Gastrocnemius medialis (tissue), 4 donors: ENCODE measurements around the gene UGT1A10. TPM values are rescaled to one million over a fixed set of nuclear protein-coding genes. Genes with fewer than 3 reads are reported as not detected.
"Not testable (repeated sequence)": the region's sequence is repeated elsewhere in the genome, so short reads cannot be mapped to it uniquely, and the experiment has no call there.

Experiments used
- ATAC-seq, 2 donors: fragments of 150-250 bp; one replicate each; pipeline ENCODE4 v1.9.1; 2016
- DNase-seq, 2 donors: peaks; one replicate each; pipeline ENCODE4 v3.0.0-alpha.2; 2019
- H3K27ac ChIP-seq, 4 donors: fragments of 200-600 bp; sonication (generic); 1 replicate in 1 of 4; 2 replicates in 3 of 4; pipeline ENCODE4 v1.5.1; 2016 to 2018; ENCODE audit warnings: mild to moderate bottlenecking in 2 of 4, moderate library complexity in 1 of 4
- H3K27me3 ChIP-seq, 3 donors: fragments of 200-600 bp; sonication (generic) in 2 of 3; 1 replicate in 1 of 3; 2 replicates in 2 of 3; pipeline versions ENCODE4 v1.5.1 to v1.6.0; 2016 to 2019; ENCODE audit warnings: mild to moderate bottlenecking in 1 of 3, moderate library complexity in 1 of 3
- H3K36me3 ChIP-seq, 2 donors: fragments of 200-600 bp; sonication (generic) in 1 of 2; one replicate each; pipeline ENCODE4 v1.5.1; 2017 to 2018
- H3K4me1 ChIP-seq, 2 donors: fragments of 200-600 bp; sonication (generic) in 1 of 2; one replicate each; pipeline ENCODE4 v1.5.1; 2016 to 2017; ENCODE audit warnings: mild to moderate bottlenecking in 2 of 2
- H3K4me3 ChIP-seq, 4 donors: fragments of 200-600 bp; sonication (generic) in 3 of 4; 1 replicate in 1 of 4; 2 replicates in 3 of 4; pipeline ENCODE4 v1.5.1; 2016 to 2019; ENCODE audit warnings: mild to moderate bottlenecking in 2 of 4
- H3K9me3 ChIP-seq, 3 donors: fragments of 200-600 bp; sonication (generic) in 2 of 3; 1 replicate in 1 of 3; 2 replicates in 2 of 3; pipeline ENCODE4 v1.5.1; 2016 to 2019
- POLR2A ChIP-seq, 2 donors: fragments of 450-650 bp; IDR thresholded peaks; one replicate each; pipeline ENCODE4 v1.6.1; 2017; ENCODE audit warnings: antibody characterized with exemption in 2 of 2, mild to moderate bottlenecking in 2 of 2, moderate library complexity in 2 of 2
- in situ Hi-C, 4 donors: fragments of 200-750 bp; cut with MboI; loops; one replicate each; pipeline versions ENCODE4 v1.15.0 to v1.8.0; 2017; ENCODE audit warnings: low sequenced_read_pairs in 4 of 4
- intact Hi-C: fragments of 100-400 bp; cut with DNase I; formaldehyde crosslinking; loops from one replicate; pipeline ENCODE4 v1.15.1; 2023; ENCODE audit warnings: low total_unique reads
- total RNA-seq, 4 donors: library from RNA; depleted of rRNA; stranded (reverse); fragments of >200 nt; gene quantifications; one replicate each; pipeline versions ENCODE4 v1.1.0 to v1.2.3, GENCODE V29; 2016
- TF ChIP-seq, protein P1 (sequence below), 5 experiments: fragments of 450-650 bp in 3 of 5; fragments of 200-600 bp in 2 of 5; sonication (generic) in 2 of 5; IDR thresholded peaks in 4 of 5; conservative IDR thresholded peaks in 1 of 5; 1 replicate in 4 of 5; 2 replicates in 1 of 5; pipeline ENCODE4 v1.5.1; 2016 to 2019; ENCODE audit warnings: antibody characterized with exemption in 5 of 5, mild to moderate bottlenecking in 3 of 5, moderate library complexity in 3 of 5

Gene UGT1A10
- total RNA-seq, 4 donors from 2014 or later = 0.12 TPM; not detected in 3

DNA sequence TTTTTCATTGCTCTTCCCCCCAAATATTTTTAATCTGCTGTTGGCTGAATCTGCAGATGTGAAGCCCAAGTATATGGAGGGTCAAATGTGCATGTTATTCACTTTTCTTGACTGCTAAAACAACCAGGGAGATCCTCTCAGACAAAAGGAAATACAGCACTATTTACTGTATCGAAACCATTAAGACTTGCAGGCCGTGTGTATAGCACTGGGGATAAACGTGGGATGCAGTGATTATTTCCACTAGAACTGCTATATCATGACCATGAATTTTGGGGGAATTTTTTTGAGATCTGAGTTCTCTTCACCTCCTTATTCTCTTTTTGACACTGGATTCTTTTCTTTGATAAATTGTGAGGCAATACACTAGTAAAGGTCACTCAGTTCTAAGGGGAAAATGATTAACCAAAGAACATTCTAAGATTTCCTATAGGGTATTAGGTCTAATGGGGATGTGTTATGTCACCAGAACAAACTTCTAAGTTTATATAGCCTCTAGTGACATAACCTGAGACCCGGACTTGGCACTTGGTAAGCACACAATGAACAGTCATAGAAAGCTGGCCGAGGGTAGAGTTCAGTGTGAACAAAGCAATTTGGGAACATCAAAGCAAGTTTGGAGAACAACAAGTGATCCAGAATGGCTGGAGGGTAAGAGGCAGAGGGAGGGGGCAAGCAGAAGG is 109.0 kb downstream of the UGT1A10 start:
- H3K27me3 ChIP-seq = no peaks in the 10 kb centered on the region
- intact Hi-C loops = no loop called here
- DNase-seq (no peak), ATAC-seq (no peak)
- in situ Hi-C loops = no loop called here
- no peak overlapping the region for H3K27ac ChIP-seq
- H3K9me3 ChIP-seq = no peaks in the 10 kb centered on the region
- H3K4me1 ChIP-seq = no peaks in the 10 kb centered on the region
- H3K4me3 ChIP-seq = no peak overlapping the region
- no peaks in the 10 kb centered on the region for H3K36me3 ChIP-seq
- no peak for TF ChIP-seq POLR2A (IDR thresholded peaks at IDR 0.05)
- TF ChIP-seq, protein P1, sequence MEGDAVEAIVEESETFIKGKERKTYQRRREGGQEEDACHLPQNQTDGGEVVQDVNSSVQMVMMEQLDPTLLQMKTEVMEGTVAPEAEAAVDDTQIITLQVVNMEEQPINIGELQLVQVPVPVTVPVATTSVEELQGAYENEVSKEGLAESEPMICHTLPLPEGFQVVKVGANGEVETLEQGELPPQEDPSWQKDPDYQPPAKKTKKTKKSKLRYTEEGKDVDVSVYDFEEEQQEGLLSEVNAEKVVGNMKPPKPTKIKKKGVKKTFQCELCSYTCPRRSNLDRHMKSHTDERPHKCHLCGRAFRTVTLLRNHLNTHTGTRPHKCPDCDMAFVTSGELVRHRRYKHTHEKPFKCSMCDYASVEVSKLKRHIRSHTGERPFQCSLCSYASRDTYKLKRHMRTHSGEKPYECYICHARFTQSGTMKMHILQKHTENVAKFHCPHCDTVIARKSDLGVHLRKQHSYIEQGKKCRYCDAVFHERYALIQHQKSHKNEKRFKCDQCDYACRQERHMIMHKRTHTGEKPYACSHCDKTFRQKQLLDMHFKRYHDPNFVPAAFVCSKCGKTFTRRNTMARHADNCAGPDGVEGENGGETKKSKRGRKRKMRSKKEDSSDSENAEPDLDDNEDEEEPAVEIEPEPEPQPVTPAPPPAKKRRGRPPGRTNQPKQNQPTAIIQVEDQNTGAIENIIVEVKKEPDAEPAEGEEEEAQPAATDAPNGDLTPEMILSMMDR (IDR thresholded peaks at IDR 0.05 in 4 of 5, conservative IDR thresholded peaks at IDR 0.05 in 1 of 5) = no peak

DNA sequence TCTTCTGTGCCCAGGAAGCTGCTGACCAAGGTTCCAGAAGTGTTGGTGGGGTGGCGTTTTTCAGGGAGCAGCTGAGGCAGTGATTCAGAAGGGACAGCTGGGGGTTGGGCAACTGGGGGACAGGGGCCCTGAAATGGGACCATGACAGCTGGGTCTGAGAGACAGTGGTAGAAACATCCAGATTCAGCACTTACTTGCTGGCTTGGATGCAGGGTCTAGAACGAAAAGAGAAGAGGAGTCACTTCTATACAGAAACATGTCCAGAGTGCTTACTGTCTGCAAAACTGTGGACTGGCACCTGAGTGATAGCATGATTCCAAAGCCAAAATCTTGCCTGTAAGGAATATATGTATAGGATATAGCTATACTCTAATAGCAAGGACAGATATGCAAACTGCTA is 109.6 kb downstream of the UGT1A10 start:
- H3K4me1 ChIP-seq, ATAC-seq, H3K4me3 ChIP-seq, H3K27me3 ChIP-seq, H3K27ac ChIP-seq, H3K9me3 ChIP-seq, in situ Hi-C loops, DNase-seq, intact Hi-C loops, H3K36me3 ChIP-seq: not testable (repeated sequence)

DNA sequence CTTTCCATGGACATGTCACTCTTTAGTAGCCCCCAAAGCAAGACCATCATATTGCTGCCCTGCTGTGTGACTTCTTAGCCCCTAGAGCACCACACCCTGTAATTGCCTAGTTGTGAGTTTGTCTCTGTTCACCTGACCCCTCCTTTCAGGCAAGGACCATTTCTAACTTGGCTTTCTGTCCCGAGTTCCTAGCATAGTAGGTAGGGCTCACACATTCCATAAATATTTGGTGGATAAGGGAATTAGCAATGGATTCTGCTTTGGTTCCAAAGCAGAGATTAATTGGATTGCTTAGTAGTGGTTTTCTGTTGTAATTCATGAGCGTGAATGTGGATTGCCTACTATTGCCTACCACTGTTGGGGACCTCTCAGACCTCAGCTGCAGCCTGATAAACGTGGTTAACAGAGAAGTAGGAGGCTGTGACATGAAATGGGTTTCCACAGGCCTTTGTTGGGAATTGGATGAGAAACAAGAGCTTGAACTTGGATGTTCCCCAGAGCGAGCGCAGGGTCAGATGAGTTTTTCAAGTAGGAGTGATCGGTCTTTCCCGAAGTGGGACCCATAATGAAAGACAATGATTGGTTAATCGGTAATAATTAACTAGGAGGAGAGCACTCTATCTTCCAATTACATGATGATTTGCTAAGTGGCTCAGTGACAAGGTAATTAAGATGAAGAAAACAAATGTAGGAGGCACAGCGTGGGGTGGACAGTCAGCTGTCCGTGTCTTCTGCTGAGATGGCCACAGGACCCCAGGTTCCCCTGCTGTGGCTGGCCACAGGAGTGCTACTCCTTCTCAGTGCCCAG is 110.4 kb downstream of the UGT1A10 start:
- intact Hi-C loops = no loop called here
- ATAC-seq (no peak), DNase-seq (no peak)
- no peak overlapping the region for H3K27ac ChIP-seq
- TF ChIP-seq POLR2A (IDR thresholded peaks at IDR 0.05) = no peak
- TF ChIP-seq, protein P1 (IDR thresholded peaks at IDR 0.05 in 4 of 5, conservative IDR thresholded peaks at IDR 0.05 in 1 of 5) = no peak
- H3K27me3 ChIP-seq = no peaks in the 10 kb centered on the region
- in situ Hi-C loops = no loop called here
- H3K36me3 ChIP-seq = no peaks in the 10 kb centered on the region
- H3K4me3 ChIP-seq = no peak overlapping the region
- H3K9me3 ChIP-seq = no peaks in the 10 kb centered on the region
- H3K4me1 ChIP-seq = no peaks in the 10 kb centered on the region

DNA sequence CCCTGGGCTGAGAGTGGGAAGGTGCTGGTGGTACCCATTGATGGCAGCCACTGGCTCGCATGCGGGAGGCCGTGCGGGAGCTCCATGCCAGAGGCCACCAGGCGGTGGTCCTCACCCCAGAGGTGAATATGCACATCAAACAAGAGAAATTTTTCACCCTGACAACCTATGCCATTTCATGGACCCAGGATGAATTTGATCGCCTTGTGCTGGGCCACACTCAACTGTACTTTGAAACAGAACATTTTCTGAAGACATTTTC is 111.0 kb downstream of the UGT1A10 start:
- H3K4me3 ChIP-seq = no peak overlapping the region
- no peaks in the 10 kb centered on the region for H3K36me3 ChIP-seq
- DNase-seq = no peak
- H3K9me3 ChIP-seq = no peaks in the 10 kb centered on the region
- in situ Hi-C loops = no loop called here
- TF ChIP-seq, protein P1 (IDR thresholded peaks at IDR 0.05 in 4 of 5, conservative IDR thresholded peaks at IDR 0.05 in 1 of 5) = no peak
- no peak for TF ChIP-seq POLR2A (IDR thresholded peaks at IDR 0.05)
- H3K27me3 ChIP-seq = no peaks in the 10 kb centered on the region
- no peak for ATAC-seq
- no peaks in the 10 kb centered on the region for H3K4me1 ChIP-seq
- H3K27ac ChIP-seq = no peak overlapping the region
- intact Hi-C loops = no loop called here

DNA sequence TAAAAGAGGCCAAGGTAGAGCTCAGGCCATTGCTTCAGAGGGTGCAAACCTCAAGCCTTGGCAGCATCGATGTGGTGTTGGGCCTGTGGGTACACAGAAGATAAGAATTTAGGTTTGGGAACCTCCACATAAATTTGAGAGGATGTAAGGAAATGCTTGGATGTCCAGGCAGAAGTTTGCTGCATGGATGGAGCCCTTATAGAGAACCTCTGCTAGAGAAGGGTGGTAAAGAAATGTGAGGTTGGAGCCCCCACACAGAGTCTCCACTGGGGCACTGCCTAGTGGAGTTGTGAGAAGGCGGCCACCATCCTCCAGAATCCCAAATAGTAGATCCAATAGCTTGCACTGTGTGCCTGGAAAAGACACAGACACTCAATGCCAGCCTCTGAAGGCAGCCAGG is 114.4 kb downstream of the UGT1A10 start:
- DNase-seq, ATAC-seq, H3K27ac ChIP-seq, intact Hi-C loops, H3K4me1 ChIP-seq, in situ Hi-C loops, H3K27me3 ChIP-seq, H3K36me3 ChIP-seq, H3K4me3 ChIP-seq, H3K9me3 ChIP-seq: not testable (repeated sequence)

DNA sequence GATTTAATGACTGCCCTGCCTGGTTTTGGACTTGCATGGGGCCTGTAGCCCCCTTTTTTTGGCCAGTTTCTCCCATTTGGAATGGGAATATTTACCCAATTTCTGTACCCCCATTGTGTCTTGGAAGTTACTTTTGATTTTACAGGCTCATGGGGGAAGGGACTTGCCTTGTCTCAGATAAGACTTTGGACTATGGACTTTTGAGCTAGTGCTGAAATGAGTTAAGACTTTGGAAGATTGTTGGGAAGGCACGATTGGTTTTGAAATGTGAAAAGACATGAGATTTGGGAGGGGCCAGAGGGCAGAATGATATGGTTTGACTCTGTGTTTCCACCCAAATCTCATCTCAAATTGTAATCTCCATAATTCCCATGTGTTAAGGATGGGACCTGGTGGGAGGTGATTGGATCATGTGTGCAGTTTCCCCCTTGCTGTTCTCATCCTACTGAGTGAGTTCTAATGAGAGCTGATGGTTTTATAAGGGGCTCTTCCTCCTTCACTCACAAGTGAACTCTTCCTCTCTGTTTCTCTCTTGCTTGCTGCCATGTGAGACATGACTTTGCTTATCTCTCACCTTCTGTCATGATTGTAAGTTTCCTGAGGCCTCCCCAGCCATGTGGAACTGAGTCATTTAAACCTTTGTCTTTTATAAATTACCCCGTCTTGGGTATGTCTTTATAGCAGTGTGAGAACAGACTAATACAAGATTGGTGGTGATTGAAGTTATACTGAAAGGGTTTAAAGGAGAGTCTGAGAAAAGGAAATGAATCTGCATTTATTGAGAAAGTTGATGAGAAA is 115.2 kb downstream of the UGT1A10 start:
- H3K27me3 ChIP-seq, H3K4me3 ChIP-seq, in situ Hi-C loops, H3K36me3 ChIP-seq, H3K4me1 ChIP-seq, ATAC-seq, intact Hi-C loops, DNase-seq, H3K9me3 ChIP-seq, H3K27ac ChIP-seq: not testable (repeated sequence)
